IMR-90 (cell line): ENCODE data around the gene COX19. TPM values are rescaled to one million over a fixed set of nuclear protein-coding genes. Genes with fewer than 3 reads are reported as not detected.

Source experiments
- ATAC-seq: fragments of 200-7000 bp; cut with Tn5 transposase; 2 replicates; pipeline ENCODE4 v1.9.1; 2020; ENCODE audit warnings: low read depth, mild to moderate bottlenecking, moderate library complexity
- BruUV-seq: library from RNA; stranded (reverse); fragments of 400-500 nt; replicated peaks from 2 replicates; lab custom pipeline; 2021; lab: Mats Ljungman, UMichigan
- CTCF ChIA-PET: fragments of 300-600 bp; formaldehyde crosslinking; extraction: SDS; loops from one replicate; lab custom pipeline; 2021; ENCODE audit warnings: antibody characterized with exemption; lab: Yijun Ruan, JAX
- POLR2A ChIA-PET: fragments of 300-600 bp; sonication (Branson Sonifier 250); formaldehyde crosslinking; loops from one replicate; lab custom pipeline; 2022; ENCODE audit warnings: antibody characterized with exemption; ENCODE audit not compliant: unreplicated experiment; lab: Charles Lee
- DNase-seq: peaks from one replicate; pipeline ENCODE4 v3.0.0; 2013
- H2AFZ ChIP-seq: replicated peaks from 2 replicates; pipeline ENCODE3; 2013; ENCODE audit warnings: low read length, mild to moderate bottlenecking; ENCODE audit not compliant: poor library complexity
- H2AK5ac ChIP-seq: 2 replicates; pipeline ENCODE4 v1.6.1; 2013; ENCODE audit warnings: low read depth, low read length, inconsistent platforms
- H2AK9ac ChIP-seq: replicated peaks from 2 replicates; pipeline ENCODE3; 2013; ENCODE audit warnings: mild to moderate bottlenecking, low read depth, low read length, moderate library complexity; ENCODE audit not compliant: poor library complexity
- H2BK120ac ChIP-seq: 2 replicates; pipeline ENCODE4 v1.6.1; 2013; ENCODE audit warnings: low read depth, low read length, inconsistent platforms
- H2BK15ac ChIP-seq: 3 replicates; pipeline ENCODE4 v1.6.1; 2013; ENCODE audit warnings: low read depth, low read length, inconsistent platforms
- H2BK20ac ChIP-seq: 2 replicates; pipeline ENCODE4 v1.6.1; 2013; ENCODE audit warnings: low read depth, mild to moderate bottlenecking, inconsistent platforms, low read length, moderate library complexity
- H2BK5ac ChIP-seq: 2 replicates; pipeline ENCODE4 v1.6.1; 2013; ENCODE audit warnings: mild to moderate bottlenecking, low read depth, low read length, inconsistent platforms; ENCODE audit not compliant: poor library complexity, severe bottlenecking
- H3K14ac ChIP-seq: replicated peaks from 2 replicates; pipeline ENCODE4 v1.6.1; 2013; ENCODE audit warnings: low read depth, low read length, inconsistent platforms
- H3K18ac ChIP-seq: 2 replicates; pipeline ENCODE4 v1.6.1; 2013; ENCODE audit warnings: low read depth, low read length, control low read depth
- H3K23ac ChIP-seq: 2 replicates; pipeline ENCODE4 v1.6.1; 2013; ENCODE audit warnings: low read depth, low read length, inconsistent platforms
- H3K27ac ChIP-seq: 2 replicates; pipeline ENCODE4 v1.5.1; 2013; ENCODE audit warnings: mild to moderate bottlenecking, control low read depth, low read length; ENCODE audit not compliant: insufficient read depth
- H3K27me3 ChIP-seq: 2 replicates; pipeline ENCODE4 v1.6.1; 2013; ENCODE audit warnings: low read length; ENCODE audit not compliant: control insufficient read depth, insufficient read depth
- H3K36me3 ChIP-seq: 2 replicates; pipeline ENCODE4 v1.6.1; 2013; ENCODE audit warnings: low read length, mixed read lengths; ENCODE audit not compliant: control insufficient read depth, insufficient read depth
- H3K4ac ChIP-seq: 2 replicates; pipeline ENCODE4 v1.6.1; 2013; ENCODE audit warnings: low read depth, low read length, inconsistent platforms
- H3K4me1 ChIP-seq: 2 replicates; pipeline ENCODE4 v1.6.1; 2013; ENCODE audit warnings: low read length, mixed read lengths; ENCODE audit not compliant: control insufficient read depth, insufficient read depth
- H3K4me2 ChIP-seq: 2 replicates; pipeline ENCODE4 v1.6.1; 2013; ENCODE audit warnings: low read depth, mild to moderate bottlenecking, control low read depth, low read length, moderate library complexity
- H3K4me3 ChIP-seq: 2 replicates; pipeline ENCODE4 v1.5.1; 2013; ENCODE audit warnings: low read depth, mild to moderate bottlenecking, control low read depth, low read length, moderate library complexity; ENCODE audit not compliant: insufficient read depth
- H3K56ac ChIP-seq: 2 replicates; pipeline ENCODE4 v1.6.1; 2013; ENCODE audit warnings: low read length, inconsistent platforms; ENCODE audit not compliant: insufficient read depth; ENCODE audit errors: extremely low read depth
- H3K79me1 ChIP-seq, 2 experiments: 2 replicates each; pipeline ENCODE4 v1.6.1; 2013; ENCODE audit warnings: low read length in 2 of 2, inconsistent platforms in 1 of 2, low read depth in 1 of 2
- H3K9ac ChIP-seq: 2 replicates; pipeline ENCODE4 v1.6.1; 2013; ENCODE audit warnings: low read depth, low read length, control low read depth
- H3K9me1 ChIP-seq: 2 replicates; pipeline ENCODE4 v1.6.1; 2013; ENCODE audit warnings: low read length, inconsistent platforms; ENCODE audit not compliant: insufficient read depth
- H3K9me3 ChIP-seq: 2 replicates; pipeline ENCODE4 v1.6.1; 2013; ENCODE audit warnings: low read length; ENCODE audit not compliant: control insufficient read depth, insufficient read depth
- H4K20me1 ChIP-seq: 2 replicates; pipeline ENCODE4 v1.6.1; 2013; ENCODE audit warnings: low read length, inconsistent platforms; ENCODE audit not compliant: insufficient read depth
- H4K5ac ChIP-seq: 2 replicates; pipeline ENCODE4 v1.6.1; 2013; ENCODE audit warnings: mild to moderate bottlenecking, low read depth, low read length, control low read depth
- H4K8ac ChIP-seq, 2 experiments: 2 replicates each; pipeline ENCODE4 v1.6.1; 2013; ENCODE audit warnings: low read depth in 2 of 2, low read length in 2 of 2, control low read depth in 1 of 2, inconsistent platforms in 1 of 2
- H4K91ac ChIP-seq: 2 replicates; pipeline ENCODE4 v1.6.1; 2013; ENCODE audit warnings: low read depth, low read length, inconsistent platforms; ENCODE audit not compliant: insufficient read depth
- BHLHE40 ChIP-seq: fragments of 150-350 bp; IDR thresholded peaks from 2 replicates; pipeline ENCODE4 v1.6.1; 2016; ENCODE audit warnings: mild to moderate bottlenecking, low read depth, low read length
- CEBPB ChIP-seq: IDR thresholded peaks from 2 replicates; pipeline ENCODE4 v1.6.1; 2012; ENCODE audit warnings: low read depth, low read length, improper control_type of control experiment
- CHD1 ChIP-seq: IDR thresholded peaks from 2 replicates; pipeline ENCODE4 v1.6.1; 2012; ENCODE audit warnings: low read depth, low read length, improper control_type of control experiment
- ELK1 ChIP-seq: fragments of 150-350 bp; IDR thresholded peaks from 2 replicates; pipeline ENCODE4 v1.6.1; 2016; ENCODE audit warnings: low read depth, mild to moderate bottlenecking, low read length, moderate library complexity, borderline replicate concordance
- FOS ChIP-seq: fragments of 150-350 bp; IDR thresholded peaks from 2 replicates; pipeline ENCODE4 v1.6.1; 2016; ENCODE audit warnings: low read depth, low read length
- MAFK ChIP-seq: IDR thresholded peaks from 2 replicates; pipeline ENCODE4 v1.6.1; 2012; ENCODE audit warnings: low read depth, low read length, improper control_type of control experiment
- MAZ ChIP-seq: IDR thresholded peaks from 2 replicates; pipeline ENCODE4 v1.6.1; 2012; ENCODE audit warnings: low read depth, mild to moderate bottlenecking, low read length, improper control_type of control experiment, moderate library complexity, borderline replicate concordance
- MXI1 ChIP-seq: IDR thresholded peaks from 2 replicates; pipeline ENCODE4 v1.6.1; 2012; ENCODE audit warnings: low read depth, mild to moderate bottlenecking, low read length, moderate library complexity, borderline replicate concordance
- NFE2L2 ChIP-seq: fragments of 150-350 bp; IDR thresholded peaks from 2 replicates; pipeline ENCODE4 v1.6.1; 2016; ENCODE audit warnings: low read depth, mild to moderate bottlenecking, low read length
- POLR2A ChIP-seq: IDR thresholded peaks from 2 replicates; pipeline ENCODE4 v1.6.1; 2012; ENCODE audit warnings: mild to moderate bottlenecking, low read depth, low read length
- RAD21 ChIP-seq: IDR thresholded peaks from 2 replicates; pipeline ENCODE4 v1.6.1; 2012; ENCODE audit warnings: low read length, improper control_type of control experiment
- RCOR1 ChIP-seq: IDR thresholded peaks from 2 replicates; pipeline ENCODE4 v1.6.1; 2012; ENCODE audit warnings: mild to moderate bottlenecking, low read length, improper control_type of control experiment; ENCODE audit not compliant: insufficient replicate concordance
- SMC3 ChIP-seq: fragments of 150-350 bp; IDR thresholded peaks from 2 replicates; pipeline ENCODE4 v1.6.1; 2016; ENCODE audit warnings: low read depth, mild to moderate bottlenecking, antibody characterized with exemption, low read length, moderate library complexity
- USF2 ChIP-seq: fragments of 150-350 bp; IDR thresholded peaks from 2 replicates; pipeline ENCODE4 v1.6.1; 2017; ENCODE audit warnings: mild to moderate bottlenecking, antibody characterized with exemption, low read length, low read depth
- WGBS, 2 experiments: methylation state at CpG; one replicate each; pipeline versions ENCODE4 v1.1.5 to v1.1.7; 2013; ENCODE audit warnings: missing lambda C conversion rate in 2 of 2; ENCODE audit not compliant: insufficient read length in 1 of 2; ENCODE audit errors: extremely low coverage in 2 of 2; 5-methylcytosine and 5-hydroxymethylcytosine counted together
- dilution Hi-C: fragments of 300-500 bp; cut with HindIII; formaldehyde crosslinking; loops from one replicate; pipeline ENCODE4 v1.14.3; 2018; ENCODE audit warnings: low sequenced_read_pairs; ENCODE audit not compliant: unreplicated experiment
- in situ Hi-C: fragments of 300-500 bp; cut with MboI; formaldehyde crosslinking; loops from 3 replicates; pipeline ENCODE4 v1.14.3; 2019; ENCODE audit warnings: low sequenced_read_pairs, inconsistent platforms, mixed read lengths
- intact Hi-C: fragments of 100-400 bp; cut with micrococcal nuclease; formaldehyde crosslinking; loops from 2 replicates; pipeline ENCODE4 v1.10.0; 2022
- polyA plus RNA-seq, 3 experiments: library from polyadenylated mRNA; depleted of rRNA; stranded (reverse); fragments of >200 nt; gene quantifications; 2 replicates each; pipeline ENCODE4 v1.2.3, GENCODE V29; 2012; ENCODE audit warnings: low replicate concordance in 1 of 3
- total RNA-seq: library from RNA; depleted of rRNA; stranded (reverse); fragments of >200 nt; gene quantifications from 2 replicates; pipeline ENCODE4 v1.2.3, GENCODE V29; 2012

COX19 gene
- total and polyA plus RNA-seq, 2 of the 4 experiments (the other 2 are of a cell fraction): 3.9 to 7.3 TPM

GRCh38 chr7:1019789-1020610, 44.7 kb upstream of the COX19 start (continued):
- no peak for TF ChIP-seq RCOR1

GRCh38 chr7:1019255-1019785, 44.0 kb upstream of the COX19 start:
- DNase-seq (no peak), ATAC-seq (no peak)
- dilution Hi-C loops: no loop called here
- H3K4me3 ChIP-seq: no peak overlapping the region
- POLR2A ChIA-PET: no interaction called here
- no peak overlapping the region for H2BK5ac ChIP-seq
- H3K9me1 ChIP-seq: peaks cover 5% of the 10 kb centered on the region; the same call in 1 of the 2 replicates
- H3K23ac ChIP-seq: no peak overlapping the region
- peaks cover 36% of the 10 kb centered on the region for H4K20me1 ChIP-seq
- no peak overlapping the region for H4K8ac ChIP-seq
- H3K27me3 ChIP-seq: no peaks in the 10 kb centered on the region
- H4K5ac ChIP-seq: no peak overlapping the region
- H3K9ac ChIP-seq: no peak overlapping the region
- CTCF ChIA-PET: interaction anchor here (1.4 kb wide), 1 partner anchor 47 kb away, joined by 3 read pairs; no protein-coding TSS in a partner anchor
- no peak overlapping the region for H2BK20ac ChIP-seq
- BruUV-seq: no TSS peak
- peaks cover 3% of the 10 kb centered on the region; the same call in 1 of the 2 replicates for H3K9me3 ChIP-seq
- no peak overlapping the region for H2AK5ac ChIP-seq
- no peak overlapping the region for H3K4me2 ChIP-seq
- H3K14ac ChIP-seq: no peak overlapping the region
- H2BK120ac ChIP-seq: no peak overlapping the region
- H3K36me3 ChIP-seq: peaks cover 24% of the 10 kb centered on the region
- peaks cover 11 to 64% of the 10 kb centered on the region in 2 experiments for H3K79me1 ChIP-seq
- H2AK9ac ChIP-seq: no peak overlapping the region
- no peak overlapping the region for H3K18ac ChIP-seq
- no peak overlapping the region for H3K27ac ChIP-seq
- 100% methylated on average over 4 of the region's 14 CpGs; no CpG with 5 or more reads in 1 of the 2 experiments for WGBS, 2 experiments
- no peak overlapping the region for H3K56ac ChIP-seq
- no peaks in the 10 kb centered on the region for H3K4me1 ChIP-seq
- no peak overlapping the region for H2AFZ ChIP-seq
- no peak overlapping the region for H3K4ac ChIP-seq
- intact Hi-C loops: no loop called here
- no peak overlapping the region for H2BK15ac ChIP-seq
- in situ Hi-C loops: no loop called here
- H4K91ac ChIP-seq: no peak overlapping the region
- TF ChIP-seq MAZ (no peak), MXI1 (no peak), NFE2L2 (no peak), CEBPB (no peak), USF2 (no peak), SMC3 (no peak), BHLHE40 (no peak), RCOR1 (no peak), MAFK (no peak), FOS (no peak), RAD21 (no peak), ELK1 (no peak), CHD1 (no peak), POLR2A (no peak)
